Thoracic aorta (tissue), 2 donors: Measurements from ENCODE around the gene TSPAN14. TPM values are rescaled to one million over a fixed set of nuclear protein-coding genes. Genes with fewer than 3 reads are reported as not detected.

ENCODE experiments used
- ATAC-seq: fragments of 150-250 bp; one replicate; pipeline ENCODE4 v1.8.0; 2017; ENCODE audit warnings: low read depth; ENCODE audit not compliant: insufficient number of reproducible peaks, low FRiP score
- DNase-seq: peaks from one replicate; pipeline ENCODE4 v3.0.0-alpha.2; 2020; ENCODE audit warnings: low spot score
- H3K27ac ChIP-seq, 2 donors: fragments of 200-600 bp; sonication (generic); 1 replicate in 1 of 2; 2 replicates in 1 of 2; pipeline ENCODE4 v1.5.1; 2016; ENCODE audit warnings: mild to moderate bottlenecking in 2 of 2, moderate library complexity in 2 of 2
- H3K27me3 ChIP-seq: fragments of 200-600 bp; sonication (generic); replicated peaks from 2 replicates; pipeline ENCODE4 v1.6.0; 2016; ENCODE audit warnings: mild to moderate bottlenecking; ENCODE audit not compliant: insufficient read depth
- H3K36me3 ChIP-seq: fragments of 200-600 bp; sonication (generic); one replicate; pipeline ENCODE4 v1.5.1; 2016
- H3K4me1 ChIP-seq, 2 donors: fragments of 200-600 bp; sonication (generic); 1 replicate in 1 of 2; 2 replicates in 1 of 2; pipeline versions ENCODE4 v1.5.1 to v1.6.0; 2016; ENCODE audit warnings: low read depth in 2 of 2, mild to moderate bottlenecking in 1 of 2; ENCODE audit not compliant: control insufficient read depth in 1 of 2
- H3K4me3 ChIP-seq: fragments of 200-600 bp; sonication (generic); 2 replicates; pipeline ENCODE4 v1.5.1; 2016; ENCODE audit warnings: mild to moderate bottlenecking
- H3K9me3 ChIP-seq: fragments of 200-600 bp; sonication (generic); 2 replicates; pipeline ENCODE4 v1.5.1; 2016
- total RNA-seq, 2 donors: library from RNA; depleted of rRNA; stranded (reverse); fragments of >200 nt; gene quantifications; one replicate each; pipeline versions ENCODE4 v1.1.0 to v1.2.3, GENCODE V29; 2016
- TF ChIP-seq, protein P1 (sequence below): fragments of 200-600 bp; sonication (generic); IDR thresholded peaks from one replicate; pipeline ENCODE4 v1.5.1; 2019; ENCODE audit warnings: antibody characterized with exemption

The TSPAN14 gene
- total RNA-seq, 2 donors from 2014 or later, result 38.2 to 40.1 TPM

DNA sequence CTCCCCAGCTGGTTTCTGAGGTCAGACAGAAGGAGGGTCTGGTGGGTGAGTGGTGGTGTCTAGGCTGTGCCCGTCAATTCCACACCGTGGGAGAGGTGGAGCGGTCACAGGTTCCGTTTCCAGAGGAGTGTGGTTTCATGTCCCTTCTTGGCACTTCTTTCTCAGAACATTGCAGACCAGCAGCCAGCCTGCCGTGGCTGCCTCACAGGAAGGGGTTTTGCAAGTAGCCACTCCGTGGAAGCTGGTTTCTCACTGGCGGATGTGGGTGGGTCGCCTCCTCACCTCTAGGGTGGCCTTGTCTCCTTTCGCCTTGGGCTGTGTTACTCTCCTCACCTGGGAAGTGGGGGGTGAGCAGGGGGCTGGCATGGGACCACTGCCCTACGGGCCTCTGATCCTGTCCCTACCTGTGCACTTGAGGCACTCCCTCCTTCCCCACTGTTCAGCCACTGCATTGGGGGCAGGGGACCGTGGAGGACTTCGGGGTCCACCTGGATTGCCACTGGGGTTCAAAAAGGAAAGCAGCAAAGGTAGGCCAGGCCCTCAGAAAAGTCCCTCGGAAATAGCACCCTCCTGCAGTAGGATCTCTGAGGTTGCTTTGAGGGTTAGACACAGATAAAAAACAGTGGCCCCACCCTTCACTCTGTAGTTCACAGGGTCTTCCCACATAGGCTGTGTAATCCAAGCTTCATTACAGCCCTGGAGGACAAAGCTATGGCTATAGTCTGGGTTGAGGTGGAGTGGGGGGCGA is 33.9 kb downstream of the TSPAN14 start:
- DNase-seq (no peak), ATAC-seq (no peak)
- no peak overlapping the region for H3K27ac ChIP-seq
- H3K27me3 ChIP-seq, result no peaks in the 10 kb centered on the region
- H3K36me3 ChIP-seq, result no peaks in the 10 kb centered on the region
- H3K4me1 ChIP-seq, result peaks cover 12 to 21% of the 10 kb centered on the region in 2 donors
- H3K9me3 ChIP-seq, result no peaks in the 10 kb centered on the region
- H3K4me3 ChIP-seq, result no peak overlapping the region
- TF ChIP-seq, protein P1, sequence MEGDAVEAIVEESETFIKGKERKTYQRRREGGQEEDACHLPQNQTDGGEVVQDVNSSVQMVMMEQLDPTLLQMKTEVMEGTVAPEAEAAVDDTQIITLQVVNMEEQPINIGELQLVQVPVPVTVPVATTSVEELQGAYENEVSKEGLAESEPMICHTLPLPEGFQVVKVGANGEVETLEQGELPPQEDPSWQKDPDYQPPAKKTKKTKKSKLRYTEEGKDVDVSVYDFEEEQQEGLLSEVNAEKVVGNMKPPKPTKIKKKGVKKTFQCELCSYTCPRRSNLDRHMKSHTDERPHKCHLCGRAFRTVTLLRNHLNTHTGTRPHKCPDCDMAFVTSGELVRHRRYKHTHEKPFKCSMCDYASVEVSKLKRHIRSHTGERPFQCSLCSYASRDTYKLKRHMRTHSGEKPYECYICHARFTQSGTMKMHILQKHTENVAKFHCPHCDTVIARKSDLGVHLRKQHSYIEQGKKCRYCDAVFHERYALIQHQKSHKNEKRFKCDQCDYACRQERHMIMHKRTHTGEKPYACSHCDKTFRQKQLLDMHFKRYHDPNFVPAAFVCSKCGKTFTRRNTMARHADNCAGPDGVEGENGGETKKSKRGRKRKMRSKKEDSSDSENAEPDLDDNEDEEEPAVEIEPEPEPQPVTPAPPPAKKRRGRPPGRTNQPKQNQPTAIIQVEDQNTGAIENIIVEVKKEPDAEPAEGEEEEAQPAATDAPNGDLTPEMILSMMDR, result no peak

DNA sequence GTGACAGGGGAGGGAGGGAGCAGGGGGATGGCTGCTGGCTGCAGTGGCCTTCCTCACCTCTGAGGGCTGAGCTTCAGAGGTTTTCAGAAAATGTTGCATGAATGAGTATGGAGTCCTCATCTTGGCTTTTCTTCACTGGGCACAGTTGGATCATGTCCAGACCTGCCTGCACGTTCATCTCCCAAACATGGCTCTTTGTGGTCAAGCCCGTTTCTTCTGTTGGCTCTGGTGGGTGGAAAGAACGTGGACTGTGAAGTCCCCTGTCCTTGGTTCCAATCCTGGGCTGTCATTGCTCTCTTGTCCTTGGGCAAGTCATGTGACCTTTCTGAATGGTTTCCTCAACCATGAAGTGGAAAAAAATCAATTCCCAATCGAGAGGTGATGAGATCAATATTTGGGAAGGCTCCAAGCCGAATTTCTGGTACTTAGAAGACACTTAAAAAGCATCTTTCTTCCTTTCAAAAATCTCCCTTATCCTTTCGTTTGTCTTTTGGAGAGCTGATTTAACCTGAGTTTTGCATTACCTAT is 34.5 kb downstream of the TSPAN14 start:
- Histone ChIP-seq H3K36me3 (no peaks in the 10 kb centered on the region), H3K27me3 (no peaks in the 10 kb centered on the region), H3K27ac (no peak overlapping the region), H3K9me3 (no peaks in the 10 kb centered on the region), H3K4me1 (peaks cover 13 to 28% of the 10 kb centered on the region in 2 donors), H3K4me3 (no peak overlapping the region)
- TF ChIP-seq, protein P1, result no peak
- DNase-seq (no peak), ATAC-seq (no peak)

DNA sequence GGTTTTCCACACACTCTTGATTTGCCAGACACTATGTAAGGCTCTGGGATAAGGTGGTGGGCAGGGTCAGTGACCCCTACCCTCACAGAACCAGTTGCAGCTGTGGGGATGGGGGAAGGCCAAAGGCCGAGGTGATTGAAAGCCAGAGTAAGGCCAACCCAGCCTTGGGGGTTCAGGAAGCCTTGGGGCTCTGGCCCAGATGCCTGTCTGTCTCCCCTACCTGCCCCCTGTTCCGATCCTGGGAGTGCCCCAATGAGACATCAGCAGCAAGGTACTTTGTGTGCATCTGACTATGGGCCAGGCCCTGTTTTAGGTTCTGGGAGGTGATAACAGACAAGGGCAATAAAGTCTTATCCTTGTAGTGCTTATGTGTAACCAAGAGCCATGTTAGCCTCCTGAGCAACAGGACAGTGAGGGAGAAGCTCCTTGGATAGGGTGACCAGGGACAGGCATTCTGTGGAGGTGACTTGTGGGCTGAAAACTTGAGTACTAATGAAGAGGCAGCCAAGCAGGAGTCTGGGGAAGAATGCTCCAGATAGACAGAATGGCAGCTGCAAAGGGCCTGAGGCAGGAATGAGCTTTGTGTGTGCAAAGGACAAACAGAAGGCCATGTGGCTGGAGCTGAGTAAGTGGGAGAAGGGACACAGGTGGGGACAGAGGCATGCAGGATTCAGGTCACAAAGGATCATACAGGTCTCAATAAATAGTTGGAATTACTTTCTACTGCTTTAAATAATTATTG is 35.4 kb downstream of the TSPAN14 start:
- no peak for ATAC-seq
- Histone ChIP-seq H3K4me3 (no peak overlapping the region), H3K27ac (no peak overlapping the region), H3K27me3 (no peaks in the 10 kb centered on the region), H3K36me3 (no peaks in the 10 kb centered on the region), H3K4me1 (peaks cover 22 to 37% of the 10 kb centered on the region in 2 donors), H3K9me3 (no peaks in the 10 kb centered on the region)
- TF ChIP-seq, protein P1, result no peak
- no peak for DNase-seq

DNA sequence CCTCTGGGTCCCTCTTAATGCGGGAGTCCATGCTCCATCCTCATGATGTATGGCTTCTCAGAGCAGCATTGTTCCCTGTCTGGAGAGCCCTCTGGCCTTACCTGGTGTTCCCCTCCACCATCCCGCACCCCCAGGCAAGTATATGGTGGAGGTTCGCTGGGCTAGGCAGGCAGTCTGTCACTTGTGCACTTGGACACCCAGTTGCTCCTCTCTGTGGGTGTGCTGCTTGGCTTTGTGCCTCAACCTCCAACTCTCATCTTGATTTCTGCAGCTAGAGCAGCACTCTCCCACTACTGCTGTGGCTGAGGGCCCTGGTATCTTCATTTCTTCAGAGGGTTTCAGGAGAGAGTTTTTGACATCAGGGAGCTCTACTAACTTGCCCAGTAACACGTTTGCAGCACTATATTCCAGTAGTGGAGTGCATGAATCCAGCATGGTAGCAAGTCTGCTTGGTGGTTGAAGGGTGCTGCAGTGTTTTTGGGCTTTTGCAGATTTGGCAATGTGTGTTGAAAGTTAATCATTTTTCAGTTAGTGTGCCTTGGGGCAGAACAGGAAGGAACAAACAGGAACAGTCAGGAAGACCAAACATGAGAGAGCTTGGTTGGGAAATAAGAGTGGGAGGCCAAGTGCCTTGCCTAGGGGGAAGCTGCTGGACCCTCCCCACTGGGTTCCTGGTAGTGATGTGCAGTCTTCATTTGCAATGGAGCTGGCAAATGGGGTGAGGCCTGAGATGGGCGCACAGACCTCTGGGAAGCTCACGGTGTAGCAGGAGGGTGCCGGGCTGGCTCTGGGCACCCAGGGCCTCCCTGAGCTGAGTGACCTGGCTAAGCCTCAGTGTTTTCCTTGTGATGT is 37.4 kb downstream of the TSPAN14 start:
- TF ChIP-seq, protein P1, result no peak
- Histone ChIP-seq H3K27me3 (no peaks in the 10 kb centered on the region), H3K36me3 (no peaks in the 10 kb centered on the region), H3K27ac (no peak overlapping the region), H3K4me3 (no peak overlapping the region), H3K9me3 (no peaks in the 10 kb centered on the region), H3K4me1 (peaks cover 23 to 40% of the 10 kb centered on the region in 2 donors)
- DNase-seq, result no peak
- no peak for ATAC-seq
